K562 (cell line): ENCODE data around the gene NRSN2. TPM values are rescaled to one million over a fixed set of nuclear protein-coding genes. Genes with fewer than 3 reads are reported as not detected.

Experiments
- CCAR2 ChIP-seq: fragments of 200-400 bp; formaldehyde crosslinking; IDR thresholded peaks from 2 replicates; pipeline ENCODE4 v1.6.1; 2017; ENCODE audit warnings: mild to moderate bottlenecking, low read depth, low read length
- E2F3 ChIP-seq: fragments of 250-450 bp; sonication (Bioruptor Pico); IDR thresholded peaks from 2 replicates; pipeline ENCODE4 v1.4.0; 2020; ENCODE audit warnings: mild to moderate bottlenecking
- ELK1 ChIP-seq: sonication (generic); formaldehyde crosslinking; IDR thresholded peaks from 2 replicates; pipeline ENCODE4 v1.8.1; 2022; ENCODE audit warnings: missing genetic modification reagents
- EP400 ChIP-seq: fragments of 450-650 bp; IDR thresholded peaks from 2 replicates; pipeline ENCODE4 v1.6.1; 2017; ENCODE audit warnings: antibody characterized with exemption, mild to moderate bottlenecking, moderate library complexity
- HSF4 ChIP-seq: fragments of 250-450 bp; sonication (Bioruptor Pico); IDR thresholded peaks from 2 replicates; pipeline ENCODE4 v2.1.2; 2022; ENCODE audit warnings: mild to moderate bottlenecking, moderate library complexity, borderline replicate concordance
- KDM2B ChIP-seq: fragments of 250-450 bp; sonication (Bioruptor Pico); IDR thresholded peaks from 2 replicates; pipeline ENCODE4 v1.8.0; 2021; ENCODE audit warnings: mild to moderate bottlenecking, moderate library complexity
- MTA3 ChIP-seq: fragments of 450-650 bp; formaldehyde crosslinking; IDR thresholded peaks from 2 replicates; pipeline ENCODE4 v1.6.1; 2017; ENCODE audit warnings: mild to moderate bottlenecking, borderline replicate concordance
- MXI1 ChIP-seq: IDR thresholded peaks from 2 replicates; pipeline ENCODE4 v1.6.1; 2011; ENCODE audit warnings: low read depth, mild to moderate bottlenecking, improper control_type of control experiment, low read length
- PML ChIP-seq: IDR thresholded peaks from 2 replicates; pipeline ENCODE4 v1.6.1; 2012; ENCODE audit warnings: low read length, inconsistent platforms
- POLR2A ChIP-seq: fragments of 450-650 bp; conservative IDR thresholded peaks from 2 replicates; pipeline ENCODE4 v1.6.1; 2016
- RBBP5 ChIP-seq: fragments of 200-600 bp; sonication (generic); IDR thresholded peaks from 2 replicates; pipeline ENCODE4 v1.6.1; 2012; ENCODE audit warnings: borderline replicate concordance, mild to moderate bottlenecking, low read length, control low read depth, inconsistent platforms; ENCODE audit not compliant: insufficient read depth, poor library complexity, severe bottlenecking
- RHOXF2B ChIP-seq: fragments of 250-450 bp; sonication (Bioruptor Pico); conservative IDR thresholded peaks from 2 replicates; pipeline ENCODE4 v1.5.1; 2021
- SAP30 ChIP-seq: fragments of 200-600 bp; sonication (generic); IDR thresholded peaks from 2 replicates; pipeline ENCODE4 v1.6.1; 2012; ENCODE audit warnings: borderline replicate concordance, low read depth, mild to moderate bottlenecking, moderate library complexity, low read length, control low read depth, inconsistent platforms; ENCODE audit not compliant: insufficient read depth, poor library complexity, severe bottlenecking
- SMAD1 ChIP-seq: fragments of 150-350 bp; IDR thresholded peaks from 2 replicates; pipeline ENCODE4 v1.6.1; 2014; ENCODE audit warnings: low read length, low read depth; ENCODE audit not compliant: partially characterized antibody
- SP2 ChIP-seq: IDR thresholded peaks from 2 replicates; pipeline ENCODE4 v1.6.1; 2011; ENCODE audit warnings: mild to moderate bottlenecking, low read depth, low read length, moderate library complexity; ENCODE audit not compliant: poor library complexity, severe bottlenecking; ENCODE audit errors: extremely low read depth
- SUPT5H ChIP-seq: fragments of 450-650 bp; IDR thresholded peaks from 2 replicates; pipeline ENCODE4 v1.6.1; 2016
- TRIM25 ChIP-seq: fragments of 450-650 bp; IDR thresholded peaks from 2 replicates; pipeline ENCODE4 v1.7.0; 2016; ENCODE audit warnings: borderline replicate concordance
- ZFP30 ChIP-seq: fragments of 250-450 bp; sonication (Bioruptor Pico); IDR thresholded peaks from 2 replicates; pipeline ENCODE4 v1.8.0; 2022; ENCODE audit warnings: moderate library complexity, mild to moderate bottlenecking, inconsistent platforms, borderline replicate concordance
- ZNF232 ChIP-seq: sonication (generic); formaldehyde crosslinking; IDR thresholded peaks from 2 replicates; pipeline ENCODE4 v1.8.0; 2022; ENCODE audit warnings: mild to moderate bottlenecking, missing genetic modification reagents
- ZNF408 ChIP-seq: fragments of 250-450 bp; sonication (Bioruptor Pico); IDR thresholded peaks from 2 replicates; pipeline ENCODE4 v1.4.0; 2020; ENCODE audit warnings: low read depth, mild to moderate bottlenecking, moderate library complexity
- polyA plus RNA-seq, 8 experiments: library from polyadenylated mRNA; depleted of rRNA in 4 of 8; stranded (reverse) in 5 of 8; unstranded in 3 of 8; fragments of >200 nt; fragmentation: Nextera tagmentation in 2 of 8; fragmentation: Illumina TruSeq in 1 of 8; extraction: Ambion mirVana in 2 of 8; extraction: Trizol in 1 of 8; gene quantifications; 2 replicates each; pipeline versions ENCODE4 v1.2.1 to v1.2.3, GENCODE V29; 2011 to 2014; ENCODE audit warnings: inconsistent platforms in 1 of 8, missing spikeins in 1 of 8
- total RNA-seq, 7 experiments: library from RNA; depleted of rRNA in 6 of 7; stranded (reverse); fragments of >200 nt in 6 of 7; fragmentation: Illumina TruSeq in 2 of 7; extraction: Trizol in 2 of 7; gene quantifications; 2 replicates each; pipeline versions ENCODE4 v1.2.1 to v1.2.3, GENCODE V29; 2011 to 2021; ENCODE audit warnings: low replicate concordance in 1 of 7
- TF ChIP-seq, protein P1 (sequence below): fragments of 250-450 bp; sonication (Bioruptor Pico); IDR thresholded peaks from 2 replicates; pipeline ENCODE4 v1.5.0; 2020; ENCODE audit warnings: mild to moderate bottlenecking
- TF ChIP-seq, protein P2 (sequence below): fragments of 450-650 bp; IDR thresholded peaks from 2 replicates; pipeline ENCODE4 v1.6.1; 2014; ENCODE audit warnings: low read depth, mild to moderate bottlenecking, moderate library complexity, borderline replicate concordance

Gene NRSN2
- total and polyA plus RNA-seq, 9 of the 15 experiments (the other 6 are each of a cell fraction or from before 2014, with no cell fraction given), result 7.5 to 29.7 (median 11.1) TPM

GRCh38 chr20:327186-328026 is 19.5 kb upstream of the NRSN2 start (continued):
- TF ChIP-seq ZFP30 (CRISPR knock-in tag) (no peak), MTA3 (peak; percentile 34), KDM2B (CRISPR knock-in tag) (0 out of 2 replicates have a peak, but pooled peaks have one; percentile 65), MXI1 (peak; percentile 61; the same call in 1 of the 2 replicates), HSF4 (no peak), TRIM25 (no peak), SP2 (no peak), SAP30 (peak; percentile 18), ZNF408 (no peak), EP400 (peak; percentile 77; the same call in 1 of the 2 replicates), ZNF232 (peak; percentile 43; the same call in 1 of the 2 replicates), RBBP5 (no peak), SUPT5H (peak; percentile 41; the same call in 1 of the 2 replicates), PML (no peak), POLR2A (peak; percentile 75), E2F3 (no peak), ELK1 (no peak), SMAD1 (no peak), RHOXF2B (CRISPR knock-in tag) (no peak), CCAR2 (no peak)
- TF ChIP-seq, protein P1, sequence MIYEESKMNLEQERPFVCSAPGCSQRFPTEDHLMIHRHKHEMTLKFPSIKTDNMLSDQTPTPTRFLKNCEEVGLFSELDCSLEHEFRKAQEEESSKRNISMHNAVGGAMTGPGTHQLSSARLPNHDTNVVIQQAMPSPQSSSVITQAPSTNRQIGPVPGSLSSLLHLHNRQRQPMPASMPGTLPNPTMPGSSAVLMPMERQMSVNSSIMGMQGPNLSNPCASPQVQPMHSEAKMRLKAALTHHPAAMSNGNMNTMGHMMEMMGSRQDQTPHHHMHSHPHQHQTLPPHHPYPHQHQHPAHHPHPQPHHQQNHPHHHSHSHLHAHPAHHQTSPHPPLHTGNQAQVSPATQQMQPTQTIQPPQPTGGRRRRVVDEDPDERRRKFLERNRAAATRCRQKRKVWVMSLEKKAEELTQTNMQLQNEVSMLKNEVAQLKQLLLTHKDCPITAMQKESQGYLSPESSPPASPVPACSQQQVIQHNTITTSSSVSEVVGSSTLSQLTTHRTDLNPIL (CRISPR knock-in tag), result no peak
- TF ChIP-seq, protein P2, sequence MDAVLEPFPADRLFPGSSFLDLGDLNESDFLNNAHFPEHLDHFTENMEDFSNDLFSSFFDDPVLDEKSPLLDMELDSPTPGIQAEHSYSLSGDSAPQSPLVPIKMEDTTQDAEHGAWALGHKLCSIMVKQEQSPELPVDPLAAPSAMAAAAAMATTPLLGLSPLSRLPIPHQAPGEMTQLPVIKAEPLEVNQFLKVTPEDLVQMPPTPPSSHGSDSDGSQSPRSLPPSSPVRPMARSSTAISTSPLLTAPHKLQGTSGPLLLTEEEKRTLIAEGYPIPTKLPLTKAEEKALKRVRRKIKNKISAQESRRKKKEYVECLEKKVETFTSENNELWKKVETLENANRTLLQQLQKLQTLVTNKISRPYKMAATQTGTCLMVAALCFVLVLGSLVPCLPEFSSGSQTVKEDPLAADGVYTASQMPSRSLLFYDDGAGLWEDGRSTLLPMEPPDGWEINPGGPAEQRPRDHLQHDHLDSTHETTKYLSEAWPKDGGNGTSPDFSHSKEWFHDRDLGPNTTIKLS, result 0 out of 2 replicates have a peak, but pooled peaks have one; percentile 28
